GM21423 (cell line): ENCODE data around the gene RPL22.
"Not testable (repeated sequence)": the region's sequence is repeated elsewhere in the genome, so short reads cannot be mapped to it uniquely, and the experiment has no call there.

Experiments
- ATAC-seq: cut with Tn5 transposase; IDR thresholded peaks from one replicate; pipeline ENCODE4 v1.9.1; 2021; ENCODE audit warnings: mild to moderate bottlenecking, moderate library complexity; ENCODE audit not compliant: unreplicated experiment

The RPL22 gene

GRCh38 chr1:6234502-6235295 lies 35.3 kb upstream of the RPL22 start:
- no peak for ATAC-seq

GRCh38 chr1:6233376-6233775 lies 34.0 kb upstream of the RPL22 start:
- ATAC-seq: no peak

DNA sequence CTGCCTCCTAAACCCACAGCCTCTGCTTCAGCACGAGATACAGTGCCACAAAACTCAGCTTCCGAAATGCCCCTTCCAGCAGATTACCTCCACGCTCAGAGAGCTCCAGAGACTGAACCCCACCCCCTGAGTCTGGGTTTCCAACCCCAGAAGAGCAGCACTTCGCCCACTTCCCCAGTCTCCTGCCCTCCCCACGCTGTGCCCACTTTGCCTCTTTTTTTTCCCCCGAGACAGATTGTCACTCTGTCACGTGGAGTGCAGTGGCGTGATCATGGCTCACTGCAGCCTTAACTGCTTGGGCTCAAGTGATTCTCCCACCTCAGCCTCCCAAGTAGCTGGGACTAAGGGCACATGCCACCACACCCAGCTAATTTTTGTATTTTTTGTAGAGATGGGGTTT lies 26.3 kb upstream of the RPL22 start:
- ATAC-seq: no peak

- no peak for ATAC-seq
These were observed 25.3 kb upstream of the RPL22 start for GRCh38 chr1:6224718-6225117.

DNA sequence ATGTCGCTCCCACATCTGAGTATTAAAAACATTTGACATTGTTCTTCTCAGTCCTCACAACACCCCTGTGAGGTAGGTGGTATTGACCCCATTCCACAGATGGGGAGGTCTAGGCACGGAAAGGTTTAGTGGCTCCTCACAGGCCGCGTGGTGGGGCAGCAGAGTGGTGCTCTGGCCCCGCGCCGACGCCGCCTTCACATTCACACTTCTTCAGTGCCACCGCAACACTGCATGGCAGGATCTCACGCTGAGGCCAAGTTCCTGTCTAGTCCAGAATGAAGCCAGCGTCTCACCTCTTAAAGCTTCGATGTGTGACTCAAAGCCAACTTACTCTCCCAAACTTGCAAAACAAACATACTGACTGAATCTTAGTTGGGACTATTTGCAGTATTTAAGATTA lies 24.2 kb upstream of the RPL22 start:
- ATAC-seq: no peak

DNA sequence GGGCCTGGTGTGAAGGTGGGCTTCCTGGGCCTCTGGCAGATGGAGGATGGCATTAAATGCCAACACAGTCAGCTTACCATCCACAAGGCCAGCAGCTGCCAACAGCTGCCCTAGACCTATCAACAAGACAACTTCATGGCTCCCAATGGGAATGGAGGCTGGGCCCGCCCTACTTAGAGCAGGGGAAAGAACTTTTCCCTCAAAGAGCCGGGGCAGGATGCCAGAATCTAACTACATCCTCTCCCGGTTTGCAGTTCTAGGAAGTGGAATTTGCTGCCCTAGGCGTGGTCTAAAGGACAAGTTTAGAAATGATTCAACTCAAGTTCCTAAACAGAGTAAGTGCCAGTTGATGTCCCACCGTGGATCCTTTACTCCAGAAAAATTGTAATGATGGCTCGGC lies 23.2 kb upstream of the RPL22 start:
- no peak for ATAC-seq

DNA sequence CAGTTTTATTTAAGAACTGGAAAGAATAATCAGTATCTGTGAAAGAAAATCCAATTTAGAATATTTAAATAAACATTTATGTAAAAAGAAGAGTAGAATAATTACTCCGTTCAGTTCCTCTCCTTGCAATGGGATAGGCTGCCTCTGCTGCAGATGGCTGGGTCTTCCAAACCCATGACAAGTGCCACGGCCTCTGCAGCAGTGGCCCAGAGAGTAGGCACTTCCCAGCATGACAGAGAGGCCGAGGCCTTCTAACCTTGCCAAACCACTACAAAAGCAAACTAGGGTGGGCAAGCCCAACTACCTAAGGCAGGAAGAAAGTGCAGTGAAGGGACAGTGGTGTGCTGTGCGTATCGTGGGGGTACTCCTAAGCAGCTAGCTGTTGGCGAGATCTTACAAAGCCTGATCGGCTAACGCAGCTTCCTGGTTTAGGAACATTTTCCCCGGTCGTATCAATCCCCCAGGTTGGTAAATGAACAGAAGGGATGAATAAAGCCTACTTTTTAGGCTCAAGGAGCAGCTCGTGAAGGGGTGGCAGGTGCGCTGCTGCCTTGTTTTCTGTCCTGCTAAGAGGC lies 21.9 kb upstream of the RPL22 start:
- ATAC-seq: no peak

- ATAC-seq: no peak
These were observed 20.8 kb upstream of the RPL22 start for GRCh38 chr1:6220236-6220635.

- ATAC-seq: not testable (repeated sequence)
These were observed 20.2 kb upstream of the RPL22 start for GRCh38 chr1:6219641-6220040.

DNA sequence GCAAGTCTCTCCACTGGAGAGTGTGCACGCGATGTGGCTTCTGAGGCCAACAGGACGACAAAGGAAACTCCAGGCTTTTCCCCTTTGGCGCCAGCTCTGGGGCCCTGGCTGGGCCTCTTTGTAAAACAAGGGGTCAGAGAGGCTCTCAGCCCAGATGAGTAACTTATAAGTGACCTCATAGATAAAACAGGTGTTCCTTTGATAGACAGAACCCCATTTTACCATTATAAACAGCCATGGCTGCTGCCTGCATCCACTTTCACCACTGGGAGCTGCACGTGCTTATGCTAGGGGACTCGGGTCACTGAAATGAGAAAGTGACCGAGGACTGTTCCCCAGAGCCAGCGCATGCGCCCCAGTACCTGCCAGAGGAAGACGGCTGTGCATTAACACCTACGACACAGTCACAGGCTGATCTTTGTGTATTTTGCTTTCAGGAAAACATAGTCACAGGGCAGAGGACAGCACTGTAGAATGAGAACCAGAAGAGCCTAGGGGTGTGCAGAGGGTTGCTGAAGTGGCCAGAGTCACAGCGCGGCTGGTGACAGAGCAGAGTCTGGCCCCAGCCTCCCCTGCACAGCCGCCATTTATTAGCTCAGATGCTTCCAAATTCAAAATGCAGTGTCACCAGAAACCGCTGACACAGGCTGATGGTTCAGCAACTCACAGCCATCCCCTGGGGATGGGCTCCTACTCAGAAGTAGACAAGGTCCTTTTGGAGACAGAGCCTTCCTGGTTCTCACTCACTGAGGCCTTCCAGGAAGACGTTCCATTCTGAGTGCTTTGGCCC lies 19.2 kb upstream of the RPL22 start:
- ATAC-seq: no peak

DNA sequence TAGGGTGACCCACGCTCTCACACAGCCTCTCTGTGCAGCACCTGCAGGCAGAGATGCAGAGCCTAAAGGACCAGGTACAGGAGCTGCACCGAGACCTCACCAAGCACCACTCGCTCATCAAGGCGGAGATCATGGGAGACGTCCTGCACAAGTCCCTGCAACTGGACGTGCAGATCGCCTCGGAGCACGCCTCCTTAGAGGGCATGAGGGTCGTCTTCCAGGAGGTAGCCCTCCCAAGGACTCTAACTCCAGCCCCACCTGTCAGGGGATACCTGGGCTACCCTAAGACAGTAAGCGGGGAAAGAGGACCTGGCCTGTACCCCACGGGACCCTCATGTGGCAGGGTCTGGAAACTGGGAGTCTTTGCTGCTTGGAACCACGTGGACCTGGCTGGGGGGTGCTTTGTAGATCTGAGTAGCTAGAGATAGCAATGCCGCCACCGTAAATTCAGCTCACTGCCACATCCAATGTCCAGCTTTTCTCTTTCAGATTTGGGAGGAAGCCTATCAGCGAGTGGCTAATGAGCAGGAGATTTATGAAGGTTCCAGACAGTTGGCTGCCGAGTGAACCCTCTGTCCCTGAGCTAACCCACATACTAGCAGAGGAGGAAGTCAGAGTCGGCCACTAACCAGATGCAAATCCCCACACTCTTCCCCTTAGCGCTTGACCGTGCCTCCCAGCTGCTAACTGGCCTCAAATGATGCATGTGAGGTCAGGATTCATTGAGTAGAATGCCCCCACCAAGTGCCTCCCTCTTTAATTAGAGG lies 13.0 kb upstream of the RPL22 start:
- no peak for ATAC-seq

DNA sequence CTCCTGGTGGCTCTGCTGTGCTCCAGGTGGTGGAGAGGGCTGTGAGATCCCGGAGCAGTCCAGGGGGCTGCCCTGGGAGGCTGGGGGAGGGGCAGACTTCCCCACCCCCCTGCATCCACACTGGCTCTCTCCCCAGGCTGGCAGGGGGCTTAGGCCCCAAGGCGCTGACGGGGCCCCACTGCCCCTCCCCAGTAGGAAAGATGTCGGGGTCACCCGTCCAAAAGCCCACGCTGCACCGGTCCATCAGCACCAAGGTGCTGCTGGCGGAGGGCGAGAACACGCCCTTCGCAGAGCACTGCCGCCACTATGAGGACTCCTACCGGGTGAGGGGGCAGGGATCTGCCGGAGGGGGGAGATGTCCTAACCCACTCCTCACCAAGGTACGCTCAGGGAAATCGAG lies 12.3 kb upstream of the RPL22 start:
- ATAC-seq: no peak

DNA sequence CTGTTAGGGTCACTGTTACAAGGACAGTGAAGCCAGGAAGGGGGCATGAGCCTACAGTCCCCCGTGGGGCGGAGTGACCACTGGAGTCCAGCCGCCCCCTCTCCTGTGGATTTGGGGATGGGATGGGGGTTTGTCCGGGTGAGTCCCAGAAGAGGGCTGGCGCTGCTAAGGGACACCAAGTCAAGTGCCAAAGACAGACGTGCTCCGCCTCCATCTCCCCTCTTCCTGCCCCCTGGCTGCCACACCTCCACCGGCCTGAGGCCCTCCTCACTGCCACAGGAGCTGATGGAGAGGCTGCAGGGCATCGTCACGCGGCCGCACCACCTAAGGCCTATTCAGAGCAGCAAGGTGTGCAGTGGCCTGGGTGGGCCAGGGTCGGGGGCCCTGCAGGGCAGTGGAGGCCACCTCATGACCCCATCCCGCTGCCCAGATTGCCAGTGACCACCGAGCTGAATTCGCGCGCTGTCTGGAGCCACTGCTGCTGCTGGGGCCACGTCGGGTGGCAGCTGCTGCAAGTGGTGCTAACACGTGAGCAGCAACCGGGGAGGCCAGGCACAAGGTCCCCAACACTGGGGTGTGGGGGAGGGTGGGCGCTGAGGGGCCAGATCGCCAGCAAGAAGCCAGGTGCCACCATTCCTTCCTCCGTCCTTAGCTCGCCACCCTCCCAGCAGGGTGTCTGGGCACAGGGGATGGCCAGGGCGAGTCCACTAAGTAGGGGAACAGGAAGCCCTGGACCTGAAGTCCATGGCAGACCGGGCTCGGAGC lies 11.4 kb upstream of the RPL22 start:
- ATAC-seq: no peak

- ATAC-seq: no peak
These were observed 10.5 kb upstream of the RPL22 start for GRCh38 chr1:6209661-6210580.

DNA sequence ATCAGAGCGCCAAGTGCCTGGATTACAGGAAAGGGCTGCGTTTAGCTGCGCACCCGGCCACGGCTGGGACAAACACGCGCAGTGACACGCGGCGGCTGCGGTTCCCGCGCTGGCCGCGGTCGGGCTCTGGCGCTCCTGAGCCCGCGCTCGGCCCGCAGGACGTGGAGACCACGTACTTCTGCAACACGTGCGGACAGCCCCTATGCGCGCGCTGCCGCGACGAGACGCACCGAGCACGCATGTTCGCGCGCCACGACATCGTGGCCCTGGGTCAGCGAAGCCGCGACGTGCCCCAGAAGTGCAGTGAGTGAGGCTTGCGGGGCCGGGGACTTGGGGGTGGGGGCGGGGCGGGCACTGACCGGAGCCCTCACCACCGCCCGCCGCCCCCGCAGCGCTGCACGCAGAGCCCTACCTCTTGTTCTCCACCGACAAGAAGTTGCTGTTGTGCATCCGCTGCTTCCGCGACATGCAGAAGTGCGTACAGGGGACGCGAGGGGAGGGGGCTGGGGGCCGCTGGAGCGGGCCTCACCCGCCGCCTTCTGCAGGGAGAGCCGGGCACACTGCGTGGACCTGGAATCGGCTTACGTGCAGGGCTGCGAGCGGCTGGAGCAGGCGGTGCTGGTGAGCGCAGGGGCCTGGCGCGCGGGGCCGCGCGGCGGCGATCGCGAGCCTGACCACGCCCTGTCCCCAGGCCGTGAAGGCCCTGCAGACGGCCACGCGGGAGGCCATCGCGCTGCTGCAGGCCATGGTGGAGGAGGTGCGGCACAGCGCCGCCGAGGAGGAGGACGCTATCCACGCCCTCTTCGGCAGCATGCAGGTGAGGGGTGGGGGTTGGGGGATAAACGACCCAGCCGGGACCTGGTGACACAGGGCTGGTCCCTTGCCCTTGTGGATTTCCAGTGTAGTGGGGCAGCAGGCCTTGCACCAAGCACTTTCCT lies 9.6 kb upstream of the RPL22 start:
- no peak for ATAC-seq

- ATAC-seq: no peak
These were observed 8.5 kb upstream of the RPL22 start for GRCh38 chr1:6207921-6208320.

GRCh38 chr1:6207075-6207885 lies 7.9 kb upstream of the RPL22 start:
- ATAC-seq: no peak

GRCh38 chr1:6206520-6206855 lies 7.1 kb upstream of the RPL22 start:
- ATAC-seq: no peak
